PC-9 (cell line): Measurements from ENCODE around the gene TTYH1. TPM values are rescaled to one million over a fixed set of nuclear protein-coding genes. Genes with fewer than 3 reads are reported as not detected.

Experiments used
- BruUV-seq: library from RNA; stranded (reverse); fragments of 400-500 nt; replicated peaks from 2 replicates; lab custom pipeline; 2021; lab: Mats Ljungman, UMichigan
- CTCF ChIA-PET: fragments of 300-600 bp; sonication (Branson Sonifier 250); formaldehyde crosslinking; loops from one replicate; lab custom pipeline; 2022; ENCODE audit warnings: antibody characterized with exemption; lab: Charles Lee
- POLR2A ChIA-PET: fragments of 300-600 bp; sonication (Branson Sonifier 250); formaldehyde crosslinking; loops from one replicate; lab custom pipeline; 2022; ENCODE audit warnings: antibody characterized with exemption; ENCODE audit not compliant: unreplicated experiment; lab: Charles Lee
- DNase-seq, 2 experiments: peaks; one replicate each; pipeline versions ENCODE4 v3.0.0 to v3.0.0-alpha.2; 2015 to 2022; ENCODE audit warnings: mixed read lengths in 1 of 2
- H2AFZ ChIP-seq: fragments of 200-600 bp; sonication (generic); 2 replicates; pipeline ENCODE4 v1.8.1; 2017; ENCODE audit warnings: antibody characterized with exemption
- H3F3A ChIP-seq: fragments of 200-600 bp; sonication (generic); 2 replicates; pipeline ENCODE4 v1.8.1; 2017; ENCODE audit warnings: antibody characterized with exemption, mild to moderate bottlenecking, low read depth; ENCODE audit not compliant: insufficient read depth
- H3K27ac ChIP-seq: fragments of 200-600 bp; sonication (generic); 2 replicates; pipeline ENCODE4 v1.6.1; 2016; ENCODE audit warnings: mixed run types
- H3K27me3 ChIP-seq: fragments of 200-600 bp; sonication (generic); 2 replicates; pipeline ENCODE4 v1.6.1; 2016; ENCODE audit warnings: low read depth, mixed run types; ENCODE audit not compliant: insufficient read depth
- H3K36me3 ChIP-seq: fragments of 200-600 bp; sonication (generic); 2 replicates; pipeline ENCODE4 v1.6.1; 2016; ENCODE audit warnings: low read depth, mixed run types
- H3K4me1 ChIP-seq: fragments of 200-600 bp; sonication (generic); replicated peaks from 2 replicates; pipeline ENCODE4 v1.6.1; 2016; ENCODE audit warnings: mixed run types; ENCODE audit not compliant: insufficient read depth
- H3K4me2 ChIP-seq: fragments of 200-600 bp; sonication (generic); 2 replicates; pipeline ENCODE4 v1.6.1; 2017; ENCODE audit warnings: mixed run types
- H3K4me3 ChIP-seq: fragments of 200-600 bp; sonication (generic); 2 replicates; pipeline ENCODE4 v1.6.1; 2016; ENCODE audit warnings: mixed run types
- H3K79me2 ChIP-seq: fragments of 200-600 bp; sonication (generic); 2 replicates; pipeline ENCODE4 v1.6.1; 2017; ENCODE audit warnings: low read depth, mixed run types
- H3K9me2 ChIP-seq: fragments of 200-600 bp; sonication (generic); 2 replicates; pipeline ENCODE4 v1.8.1; 2017; ENCODE audit warnings: mild to moderate bottlenecking; ENCODE audit not compliant: insufficient read depth
- H3K9me3 ChIP-seq: fragments of 200-600 bp; sonication (generic); 2 replicates; pipeline ENCODE4 v1.8.1; 2016; ENCODE audit warnings: low read depth; ENCODE audit not compliant: insufficient read depth
- H4K20me1 ChIP-seq: fragments of 200-600 bp; sonication (generic); 2 replicates; pipeline ENCODE4 v1.8.1; 2017; ENCODE audit not compliant: insufficient read depth
- EZH2 ChIP-seq: fragments of 200-600 bp; sonication (generic); IDR thresholded peaks from 2 replicates; pipeline ENCODE4 v1.8.0; 2017; ENCODE audit warnings: antibody characterized with exemption, low read depth
- intact Hi-C: fragments of 100-400 bp; cut with micrococcal nuclease; formaldehyde crosslinking; loops from one replicate; pipeline ENCODE4 v1.10.0; 2022; ENCODE audit not compliant: unreplicated experiment
- total RNA-seq: library from RNA; stranded (reverse); gene quantifications from 2 replicates; pipeline ENCODE4 v1.2.3, GENCODE V29; 2021
- TF ChIP-seq, protein P1 (sequence below): fragments of 200-600 bp; sonication (generic); conservative IDR thresholded peaks from 2 replicates; pipeline ENCODE4 v1.6.1; 2017; ENCODE audit warnings: mixed run types, antibody characterized with exemption, mild to moderate bottlenecking, moderate library complexity

TTYH1 gene
- total RNA-seq, 1 experiment from 2014 or later: 1.6 TPM

DNA sequence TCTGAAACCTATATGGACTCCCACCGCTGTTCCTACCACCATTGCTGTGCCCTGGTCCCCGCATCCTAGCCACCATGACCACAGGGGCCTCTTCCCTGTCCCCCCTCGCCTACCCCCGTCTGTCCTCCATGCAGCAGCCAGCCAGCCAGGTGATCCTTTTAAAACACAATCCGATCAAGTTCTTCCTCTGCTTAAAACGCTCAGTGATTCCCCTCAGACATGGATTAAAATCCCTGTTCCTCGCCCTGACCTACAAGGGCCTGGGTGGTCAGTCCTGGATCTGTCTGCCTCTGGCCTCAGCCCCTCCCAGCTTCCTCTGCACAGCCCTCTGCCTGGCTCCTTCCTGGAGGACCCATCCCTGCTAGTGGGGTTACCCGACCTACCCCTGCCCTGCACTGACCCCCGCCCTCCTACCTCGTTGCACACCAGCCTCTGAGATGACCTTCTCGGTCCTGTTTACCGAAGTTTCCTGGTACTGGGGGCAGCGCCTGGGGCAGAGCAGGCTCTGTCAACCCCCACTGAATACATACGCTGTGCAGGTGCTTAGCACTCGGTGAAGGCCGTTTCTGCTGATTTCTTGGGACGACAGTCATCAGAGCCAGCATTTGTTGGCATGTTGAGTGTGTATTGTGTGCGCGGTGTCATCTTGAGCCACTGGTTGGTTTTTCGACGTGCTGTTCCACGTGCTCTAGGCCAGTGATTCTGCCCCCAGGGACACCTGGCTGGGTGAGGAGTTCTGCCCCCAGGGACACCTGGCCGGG, 19.0 kb downstream of the TTYH1 start:
- Histone ChIP-seq H3F3A (peaks cover 55% of the 10 kb centered on the region), H4K20me1 (no peaks in the 10 kb centered on the region), H3K27ac (peak overlapping the region; percentile 35; the same call in 1 of the 2 replicates), H3K4me3 (no peak overlapping the region), H3K4me1 (peaks cover 46% of the 10 kb centered on the region), H2AFZ (no peak overlapping the region), H3K79me2 (peaks cover 2% of the 10 kb centered on the region; the same call in 1 of the 2 replicates), H3K4me2 (0 out of 2 replicates have a peak overlapping the region, but pooled peaks have one; percentile 77), H3K27me3 (no peaks in the 10 kb centered on the region), H3K36me3 (no peaks in the 10 kb centered on the region), H3K9me3 (no peaks in the 10 kb centered on the region), H3K9me2 (no peaks in the 10 kb centered on the region)
- TF ChIP-seq EZH2: no peak
- TF ChIP-seq, protein P1, sequence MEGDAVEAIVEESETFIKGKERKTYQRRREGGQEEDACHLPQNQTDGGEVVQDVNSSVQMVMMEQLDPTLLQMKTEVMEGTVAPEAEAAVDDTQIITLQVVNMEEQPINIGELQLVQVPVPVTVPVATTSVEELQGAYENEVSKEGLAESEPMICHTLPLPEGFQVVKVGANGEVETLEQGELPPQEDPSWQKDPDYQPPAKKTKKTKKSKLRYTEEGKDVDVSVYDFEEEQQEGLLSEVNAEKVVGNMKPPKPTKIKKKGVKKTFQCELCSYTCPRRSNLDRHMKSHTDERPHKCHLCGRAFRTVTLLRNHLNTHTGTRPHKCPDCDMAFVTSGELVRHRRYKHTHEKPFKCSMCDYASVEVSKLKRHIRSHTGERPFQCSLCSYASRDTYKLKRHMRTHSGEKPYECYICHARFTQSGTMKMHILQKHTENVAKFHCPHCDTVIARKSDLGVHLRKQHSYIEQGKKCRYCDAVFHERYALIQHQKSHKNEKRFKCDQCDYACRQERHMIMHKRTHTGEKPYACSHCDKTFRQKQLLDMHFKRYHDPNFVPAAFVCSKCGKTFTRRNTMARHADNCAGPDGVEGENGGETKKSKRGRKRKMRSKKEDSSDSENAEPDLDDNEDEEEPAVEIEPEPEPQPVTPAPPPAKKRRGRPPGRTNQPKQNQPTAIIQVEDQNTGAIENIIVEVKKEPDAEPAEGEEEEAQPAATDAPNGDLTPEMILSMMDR: no peak
- BruUV-seq: no TSS peak
- no peak for DNase-seq
- ChIA-PET POLR2A (no interaction called here), CTCF (no interaction called here)
- intact Hi-C loops: no loop called here

DNA sequence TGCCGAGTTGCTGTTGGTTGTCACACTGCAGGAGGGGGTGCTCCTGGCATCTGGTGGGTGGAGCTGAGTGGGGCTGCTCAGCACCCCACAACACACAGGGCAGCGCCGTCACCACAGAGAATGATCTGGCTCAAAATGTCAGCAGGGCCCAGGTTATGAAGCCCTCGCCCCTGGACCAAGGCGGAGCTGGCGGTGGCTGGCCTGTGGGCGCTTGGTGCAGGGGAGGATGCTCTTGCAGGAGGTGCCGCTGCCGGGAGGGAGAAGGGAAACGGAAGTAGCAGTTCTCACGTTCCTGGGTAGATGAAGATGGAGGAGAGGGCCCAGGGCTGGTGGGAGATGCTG, 19.6 kb downstream of the TTYH1 start:
- no peak for DNase-seq
- ChIA-PET POLR2A (interaction anchor here (0.6 kb wide), 1 partner anchor 826 kb away, joined by 4 read pairs; no protein-coding TSS in a partner anchor), CTCF (no interaction called here)
- no peaks in the 10 kb centered on the region for H3K36me3 ChIP-seq
- H3K9me3 ChIP-seq: no peaks in the 10 kb centered on the region
- peaks cover 3% of the 10 kb centered on the region; the same call in 1 of the 2 replicates for H3K79me2 ChIP-seq
- intact Hi-C loops: no loop called here
- H3K27ac ChIP-seq: no peak overlapping the region
- no peaks in the 10 kb centered on the region for H4K20me1 ChIP-seq
- no peaks in the 10 kb centered on the region for H3K9me2 ChIP-seq
- H3F3A ChIP-seq: peaks cover 55% of the 10 kb centered on the region
- TF ChIP-seq EZH2: no peak
- TF ChIP-seq, protein P1: no peak
- H3K27me3 ChIP-seq: no peaks in the 10 kb centered on the region
- no peak overlapping the region for H2AFZ ChIP-seq
- no peak overlapping the region for H3K4me3 ChIP-seq
- peaks cover 46% of the 10 kb centered on the region for H3K4me1 ChIP-seq
- no peak overlapping the region for H3K4me2 ChIP-seq
- no TSS peak for BruUV-seq

DNA sequence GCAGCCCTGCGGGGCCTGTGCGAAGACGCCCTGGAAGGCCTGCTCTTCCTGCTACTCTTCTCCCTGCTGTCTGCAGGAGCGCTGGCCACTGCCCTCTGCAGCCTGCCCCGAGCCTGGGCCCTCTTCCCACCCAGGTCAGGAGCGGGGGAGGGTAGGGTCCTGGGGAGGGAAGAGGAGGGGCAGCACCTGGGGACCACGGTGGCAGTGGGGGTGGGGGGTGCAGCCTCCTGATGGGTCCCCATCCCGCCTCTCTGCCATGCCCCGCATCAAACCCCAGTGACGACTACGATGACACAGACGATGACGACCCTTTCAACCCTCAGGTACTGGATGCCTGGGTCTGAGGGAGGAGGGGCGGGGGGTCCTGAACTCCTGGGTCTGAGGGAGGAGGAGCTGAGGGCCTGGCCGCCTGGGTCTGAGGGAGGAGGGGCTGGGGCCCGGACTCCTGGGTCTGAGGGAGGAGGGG, 20.3 kb downstream of the TTYH1 start:
- no peak overlapping the region for H3K4me3 ChIP-seq
- H3K36me3 ChIP-seq: no peaks in the 10 kb centered on the region
- POLR2A ChIA-PET: interaction anchor here (0.6 kb wide), 1 partner anchor 827 kb away, joined by 4 read pairs; no protein-coding TSS in a partner anchor
- H3K4me2 ChIP-seq: no peak overlapping the region
- H3F3A ChIP-seq: peaks cover 52% of the 10 kb centered on the region
- H3K9me3 ChIP-seq: no peaks in the 10 kb centered on the region
- DNase-seq: no peak
- H3K27ac ChIP-seq: no peak overlapping the region
- H3K79me2 ChIP-seq: peaks cover 3% of the 10 kb centered on the region
- no peaks in the 10 kb centered on the region for H3K27me3 ChIP-seq
- no peaks in the 10 kb centered on the region for H3K9me2 ChIP-seq
- CTCF ChIA-PET: no interaction called here
- no peaks in the 10 kb centered on the region for H4K20me1 ChIP-seq
- BruUV-seq: no TSS peak
- peaks cover 38% of the 10 kb centered on the region for H3K4me1 ChIP-seq
- intact Hi-C loops: no loop called here
- no peak overlapping the region for H2AFZ ChIP-seq
- no peak for TF ChIP-seq EZH2
- TF ChIP-seq, protein P1: no peak
